Esophagus muscularis mucosa (tissue), 3 donors: ENCODE results near the gene ATF7.

ENCODE experiments used
- POLR2A ChIP-seq: fragments of 450-650 bp; IDR thresholded peaks from one replicate; pipeline ENCODE4 v1.6.1; 2017; ENCODE audit warnings: antibody characterized with exemption, moderate library complexity, mild to moderate bottlenecking, low read depth
- POLR2AphosphoS5 ChIP-seq, 2 donors: sonication (generic); formaldehyde crosslinking; IDR thresholded peaks; one replicate each; pipeline ENCODE4 v1.6.1; 2017; ENCODE audit warnings: antibody characterized with exemption in 2 of 2
- TF ChIP-seq, protein P1 (sequence below), 3 experiments: fragments of 200-600 bp in 2 of 3; fragments of 450-650 bp in 1 of 3; sonication (generic) in 2 of 3; IDR thresholded peaks; one replicate each; pipeline ENCODE4 v1.5.1; 2017 to 2019; ENCODE audit warnings: antibody characterized with exemption in 3 of 3, mild to moderate bottlenecking in 2 of 3, moderate library complexity in 1 of 3

DNA sequence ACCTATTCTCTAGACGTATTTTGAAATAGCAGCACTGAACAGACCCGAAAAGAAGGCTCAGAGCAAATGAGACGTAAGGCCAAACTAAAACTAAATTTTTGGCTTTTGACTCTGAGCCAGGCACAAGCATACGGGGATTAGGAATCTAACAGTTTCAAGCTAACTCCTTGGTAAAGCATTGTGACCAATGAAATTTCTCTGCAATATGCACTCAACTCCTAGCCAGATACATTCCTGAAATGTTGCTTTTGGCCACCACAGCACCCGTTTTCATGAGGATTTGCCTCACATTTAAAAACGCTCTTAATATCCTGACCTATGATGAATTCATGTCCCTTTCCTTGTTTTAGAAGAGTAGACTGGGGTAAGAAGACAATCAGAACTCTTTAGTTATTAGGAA lies 65.8 kb downstream of the ATF7 start:
- no peak for TF ChIP-seq POLR2A
- TF ChIP-seq, protein P1, sequence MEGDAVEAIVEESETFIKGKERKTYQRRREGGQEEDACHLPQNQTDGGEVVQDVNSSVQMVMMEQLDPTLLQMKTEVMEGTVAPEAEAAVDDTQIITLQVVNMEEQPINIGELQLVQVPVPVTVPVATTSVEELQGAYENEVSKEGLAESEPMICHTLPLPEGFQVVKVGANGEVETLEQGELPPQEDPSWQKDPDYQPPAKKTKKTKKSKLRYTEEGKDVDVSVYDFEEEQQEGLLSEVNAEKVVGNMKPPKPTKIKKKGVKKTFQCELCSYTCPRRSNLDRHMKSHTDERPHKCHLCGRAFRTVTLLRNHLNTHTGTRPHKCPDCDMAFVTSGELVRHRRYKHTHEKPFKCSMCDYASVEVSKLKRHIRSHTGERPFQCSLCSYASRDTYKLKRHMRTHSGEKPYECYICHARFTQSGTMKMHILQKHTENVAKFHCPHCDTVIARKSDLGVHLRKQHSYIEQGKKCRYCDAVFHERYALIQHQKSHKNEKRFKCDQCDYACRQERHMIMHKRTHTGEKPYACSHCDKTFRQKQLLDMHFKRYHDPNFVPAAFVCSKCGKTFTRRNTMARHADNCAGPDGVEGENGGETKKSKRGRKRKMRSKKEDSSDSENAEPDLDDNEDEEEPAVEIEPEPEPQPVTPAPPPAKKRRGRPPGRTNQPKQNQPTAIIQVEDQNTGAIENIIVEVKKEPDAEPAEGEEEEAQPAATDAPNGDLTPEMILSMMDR (IDR thresholded peaks at IDR 0.05) = no peak
- no peak for TF ChIP-seq POLR2AphosphoS5 (IDR thresholded peaks at IDR 0.05)
